GM19351 (cell line): Measurements from ENCODE around the gene DMC1.
"Not testable (repeated sequence)": the region's sequence is repeated elsewhere in the genome, so short reads cannot be mapped to it uniquely, and the experiment has no call there.

ENCODE experiments used
- ATAC-seq: cut with Tn5 transposase; IDR thresholded peaks from one replicate; pipeline ENCODE4 v1.9.1; 2021; ENCODE audit warnings: mild to moderate bottlenecking, moderate library complexity; ENCODE audit not compliant: unreplicated experiment

Gene DMC1, protein sequence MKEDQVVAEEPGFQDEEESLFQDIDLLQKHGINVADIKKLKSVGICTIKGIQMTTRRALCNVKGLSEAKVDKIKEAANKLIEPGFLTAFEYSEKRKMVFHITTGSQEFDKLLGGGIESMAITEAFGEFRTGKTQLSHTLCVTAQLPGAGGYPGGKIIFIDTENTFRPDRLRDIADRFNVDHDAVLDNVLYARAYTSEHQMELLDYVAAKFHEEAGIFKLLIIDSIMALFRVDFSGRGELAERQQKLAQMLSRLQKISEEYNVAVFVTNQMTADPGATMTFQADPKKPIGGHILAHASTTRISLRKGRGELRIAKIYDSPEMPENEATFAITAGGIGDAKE

DNA sequence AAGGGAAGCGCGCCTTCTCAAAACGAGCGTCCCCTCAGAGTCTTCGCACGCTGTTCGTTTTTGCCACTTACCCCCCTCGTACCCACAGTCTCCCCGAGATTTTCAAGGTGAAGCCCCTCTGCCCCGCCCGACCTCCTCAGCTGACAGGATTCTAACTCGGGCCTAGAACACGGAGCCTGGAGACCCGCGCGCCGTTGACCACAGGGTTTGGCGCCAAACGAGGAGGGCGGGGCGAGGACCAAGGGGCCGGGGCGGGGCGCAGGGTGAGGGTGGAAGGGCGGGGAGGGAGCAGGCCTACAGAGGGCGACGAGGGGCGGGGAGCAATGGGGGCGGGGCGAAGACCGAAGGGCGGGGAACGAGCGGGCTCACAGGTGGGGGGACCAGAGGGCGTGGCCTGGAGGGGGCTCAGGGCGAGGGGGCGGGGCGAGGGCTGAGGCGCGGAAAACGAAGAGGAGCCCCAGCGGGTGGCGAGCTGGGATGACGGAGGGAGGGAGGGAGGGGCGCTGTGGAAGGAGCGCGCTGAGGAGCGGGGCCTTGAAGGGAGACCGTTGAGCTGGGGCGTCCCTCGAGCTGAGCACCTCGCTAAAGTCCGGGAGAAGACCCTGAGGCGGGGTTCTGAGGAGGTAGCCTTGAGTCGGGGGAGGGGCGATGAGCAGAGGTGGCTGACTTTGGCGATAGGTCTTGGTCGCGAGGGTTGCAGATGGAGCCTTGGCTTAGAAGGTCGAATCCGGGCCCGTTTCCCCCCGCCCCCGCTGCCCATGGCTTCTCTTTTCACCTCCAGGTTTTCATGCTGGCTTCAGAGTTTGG lies at the start of gene DMC1:
Gene DMC1 (minus strand): TSS at position 212 of the 807 bp plus-strand sequence. CDS start 1,927 bp downstream, outside the sequence.
- ATAC-seq, result no peak

DNA sequence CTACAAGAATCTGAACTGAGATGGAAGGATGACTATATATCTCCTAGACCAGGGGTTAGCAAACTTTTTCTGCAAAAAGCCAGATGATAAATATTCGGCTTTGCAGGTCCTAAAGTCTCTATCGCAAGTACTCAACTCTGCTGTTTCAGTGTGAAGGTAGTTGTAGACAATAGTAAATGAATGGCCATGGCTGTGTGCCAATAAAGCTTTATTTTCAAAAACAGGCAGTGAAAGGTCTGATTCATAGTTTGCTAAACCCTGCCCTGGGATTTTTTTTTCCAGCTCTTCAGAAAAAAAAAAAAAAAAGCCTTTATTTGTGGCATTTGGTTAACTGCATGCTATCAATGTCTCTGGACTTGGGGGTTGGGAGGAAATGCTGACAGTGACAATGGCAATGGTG lies 48.7 kb upstream of the DMC1 start:
- no peak for ATAC-seq

DNA sequence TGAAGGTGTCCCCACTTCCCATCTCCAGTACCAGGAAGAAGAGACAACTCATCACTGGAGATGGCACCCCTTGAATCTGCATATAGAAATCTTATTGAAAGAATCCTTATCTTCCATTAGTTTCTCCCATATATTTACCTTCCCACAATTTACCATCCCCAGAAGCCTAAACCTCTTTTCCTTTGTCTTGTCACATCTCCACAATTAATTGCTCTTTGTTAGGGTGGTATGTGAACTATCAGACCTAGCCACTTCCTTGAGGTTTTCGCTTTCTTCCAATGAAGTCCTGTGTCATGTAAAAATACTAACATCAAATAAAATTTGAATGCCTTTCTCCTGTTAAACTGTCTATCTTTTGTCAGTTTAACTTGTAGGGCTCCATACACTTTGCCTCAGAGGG lies 48.3 kb upstream of the DMC1 start:
- ATAC-seq, result no peak

- not testable (repeated sequence) for ATAC-seq
These were observed 45.1 kb upstream of the DMC1 start for GRCh38 chr22:38615064-38615405.

- ATAC-seq, result no peak
These were observed 44.5 kb upstream of the DMC1 start for GRCh38 chr22:38614332-38615063.

- no peak for ATAC-seq
These were observed 43.6 kb upstream of the DMC1 start for GRCh38 chr22:38613588-38613987.

GRCh38 chr22:38612217-38613006 lies 42.4 kb upstream of the DMC1 start:
- no peak for ATAC-seq

GRCh38 chr22:38611559-38611958 lies 41.6 kb upstream of the DMC1 start:
- ATAC-seq, result no peak

DNA sequence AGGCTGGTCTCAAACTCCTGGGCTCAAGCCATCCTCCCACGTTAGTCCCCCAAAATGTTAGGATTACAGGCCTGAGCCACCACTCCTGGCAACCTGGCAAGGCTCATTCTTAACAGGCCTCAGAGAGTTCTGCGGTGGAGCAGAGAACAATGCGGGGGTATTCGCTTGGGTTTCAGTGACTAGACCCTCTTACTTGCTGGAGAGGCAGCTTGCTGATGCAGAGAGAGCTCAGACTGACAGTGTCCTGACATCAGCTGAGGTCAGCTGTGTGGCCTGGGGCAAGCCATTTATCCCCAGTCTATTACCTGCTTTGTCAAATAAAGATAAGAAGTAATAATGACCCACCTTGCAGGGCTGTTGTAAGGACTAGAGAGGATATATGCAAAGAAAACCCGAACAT lies 40.3 kb upstream of the DMC1 start:
- ATAC-seq, result no peak

GRCh38 chr22:38608992-38609750 lies 39.2 kb upstream of the DMC1 start:
- ATAC-seq, result no peak

DNA sequence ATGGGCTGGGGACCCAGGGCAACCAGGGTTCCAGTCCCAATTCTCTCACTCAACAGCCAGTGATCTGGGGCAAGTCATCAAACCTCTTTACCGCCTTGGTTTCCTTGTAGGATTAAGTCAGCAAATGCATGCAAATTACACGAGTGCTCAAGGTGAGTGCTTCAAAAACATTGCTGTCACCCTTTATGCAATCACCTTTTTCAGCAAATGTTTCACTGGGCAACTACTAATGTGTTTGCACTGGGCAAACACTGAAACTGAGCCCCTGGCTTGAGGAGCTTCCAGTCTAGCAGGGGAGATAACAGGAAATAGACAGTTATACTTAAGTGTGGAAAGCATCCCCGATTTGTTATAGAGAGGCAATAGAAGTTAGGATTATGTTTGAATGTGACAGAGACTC lies 37.7 kb upstream of the DMC1 start:
- no peak for ATAC-seq

GRCh38 chr22:38602166-38602565 lies 32.2 kb upstream of the DMC1 start:
- no peak for ATAC-seq

- no peak for ATAC-seq
These were observed 31.3 kb upstream of the DMC1 start for GRCh38 chr22:38601221-38601764.

DNA sequence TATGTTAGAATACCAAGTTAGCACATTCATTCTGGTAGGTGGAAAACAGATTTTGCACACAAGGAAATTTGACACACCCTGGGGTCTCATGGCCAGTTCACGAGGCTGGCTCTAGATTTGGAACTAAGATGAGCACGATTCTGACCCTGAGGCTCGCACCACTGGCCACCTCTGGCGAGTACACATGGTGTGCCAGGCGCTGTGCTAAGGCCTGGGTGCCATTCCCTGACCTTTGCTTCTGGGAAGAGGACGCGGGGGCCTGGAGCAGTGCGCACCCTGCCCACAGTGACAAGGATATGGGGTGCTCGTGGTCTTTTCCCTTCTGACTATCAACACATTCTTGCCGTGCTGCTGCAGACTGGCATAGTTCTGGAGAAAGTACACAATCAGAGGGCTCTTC lies 29.5 kb upstream of the DMC1 start:
- ATAC-seq, result no peak

DNA sequence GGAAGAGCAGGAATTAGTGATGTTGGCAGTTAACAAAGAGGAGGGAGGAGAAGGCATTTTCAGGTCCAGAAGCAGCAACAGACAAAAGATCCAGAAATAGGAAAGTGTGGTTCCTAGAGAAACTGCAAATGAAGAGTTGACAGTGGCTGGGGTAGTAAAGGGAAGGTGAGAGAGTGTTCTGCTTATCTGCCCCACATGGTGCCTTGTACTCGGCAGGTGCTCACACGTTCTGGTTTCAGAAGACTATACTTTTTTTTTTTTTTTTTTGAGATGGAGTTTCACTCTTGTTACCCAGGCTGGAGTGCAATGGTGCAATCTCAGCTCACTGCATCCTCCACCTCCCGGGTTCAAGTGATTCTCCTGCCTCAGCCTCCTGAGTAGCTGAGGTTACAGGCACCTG lies 12.9 kb upstream of the DMC1 start:
- not testable (repeated sequence) for ATAC-seq

GRCh38 chr22:38578505-38578904 lies 8.5 kb upstream of the DMC1 start:
- ATAC-seq, result no peak

- no peak for ATAC-seq
These were observed 2.1 kb upstream of the DMC1 start for GRCh38 chr22:38572065-38572464.

GRCh38 chr22:38570779-38571364 lies 889 bp upstream of the DMC1 start:
- no peak for ATAC-seq

GRCh38 chr22:38569181-38569971 lies 607 bp downstream of the DMC1 start:
- ATAC-seq, result no peak
